Astrocyte (in vitro differentiated cells and primary cell): Measurements from ENCODE around the gene CCDC71. TPM values are rescaled to one million over a fixed set of nuclear protein-coding genes. Genes with fewer than 3 reads are reported as not detected.

Source experiments
- DNase-seq: peaks from one replicate; pipeline ENCODE4 v3.0.0-alpha.2; 2010; ENCODE audit warnings: low read depth
- FAIRE-seq: peaks from 2 replicates; lab custom pipeline; 2011; peaks lifted over from hg19 to GRCh38; lab: Jason Lieb, UNC
- H2AFZ ChIP-seq: 2 replicates; pipeline ENCODE4 v1.6.0; 2012; ENCODE audit warnings: low read depth, low read length, inconsistent platforms
- H3K27ac ChIP-seq: 2 replicates; pipeline ENCODE4 v1.5.1; 2011; ENCODE audit warnings: low read depth, low read length, inconsistent platforms
- H3K27me3 ChIP-seq: 2 replicates; pipeline ENCODE4 v1.6.0; 2011; ENCODE audit warnings: low read length, inconsistent platforms; ENCODE audit not compliant: insufficient read depth
- H3K36me3 ChIP-seq: 2 replicates; pipeline ENCODE4 v1.5.1; 2011; ENCODE audit warnings: low read length, inconsistent platforms; ENCODE audit not compliant: insufficient read depth
- H3K4me1 ChIP-seq: 2 replicates; pipeline ENCODE4 v1.5.1; 2011; ENCODE audit warnings: low read length, inconsistent platforms; ENCODE audit not compliant: insufficient read depth
- H3K4me2 ChIP-seq: 2 replicates; pipeline ENCODE4 v1.6.0; 2012; ENCODE audit warnings: low read length, inconsistent platforms
- H3K4me3 ChIP-seq: 2 replicates; pipeline ENCODE4 v1.5.1; 2011; ENCODE audit warnings: low read depth, mild to moderate bottlenecking, low read length, inconsistent platforms; ENCODE audit not compliant: insufficient read depth
- H3K79me2 ChIP-seq: 2 replicates; pipeline ENCODE4 v1.6.0; 2012; ENCODE audit warnings: mild to moderate bottlenecking, low read length, inconsistent platforms; ENCODE audit not compliant: insufficient read depth
- H3K9ac ChIP-seq: 2 replicates; pipeline ENCODE4 v1.6.0; 2012; ENCODE audit warnings: mild to moderate bottlenecking, low read length, inconsistent platforms
- H3K9me3 ChIP-seq: 2 replicates; pipeline ENCODE4 v1.5.1; 2012; ENCODE audit warnings: low read depth, mild to moderate bottlenecking, low read length, inconsistent platforms; ENCODE audit not compliant: insufficient read depth
- H4K20me1 ChIP-seq: 2 replicates; pipeline ENCODE4 v1.6.0; 2012; ENCODE audit warnings: low read length, inconsistent platforms; ENCODE audit not compliant: insufficient read depth
- H3K27ac Mint-ChIP-seq: one replicate; pipeline ENCODE4 v1.8.0; 2021; ENCODE audit warnings: mild to moderate bottlenecking, mixed read lengths; ENCODE audit not compliant: unreplicated experiment
- H3K27me3 Mint-ChIP-seq: one replicate; pipeline ENCODE4 v1.8.0; 2021; ENCODE audit warnings: low read depth, mixed read lengths; ENCODE audit not compliant: unreplicated experiment
- H3K36me3 Mint-ChIP-seq: one replicate; pipeline ENCODE4 v1.8.0; 2021; ENCODE audit warnings: low read depth, mixed read lengths; ENCODE audit not compliant: unreplicated experiment
- H3K4me1 Mint-ChIP-seq: one replicate; pipeline ENCODE4 v1.8.0; 2021; ENCODE audit warnings: low read depth, mixed read lengths; ENCODE audit not compliant: unreplicated experiment
- H3K4me3 Mint-ChIP-seq: one replicate; pipeline ENCODE4 v1.8.0; 2021; ENCODE audit warnings: mild to moderate bottlenecking, moderate library complexity, mixed read lengths; ENCODE audit not compliant: unreplicated experiment
- H3K9me3 Mint-ChIP-seq: one replicate; pipeline ENCODE4 v1.8.0; 2021; ENCODE audit warnings: mild to moderate bottlenecking, mixed read lengths; ENCODE audit not compliant: unreplicated experiment
- EZH2 ChIP-seq: IDR thresholded peaks from 2 replicates; pipeline ENCODE4 v1.6.1; 2012; ENCODE audit warnings: mild to moderate bottlenecking, low read length, inconsistent platforms; ENCODE audit not compliant: insufficient read depth
- total RNA-seq: library from RNA; stranded (reverse); gene quantifications from 2 replicates; pipeline ENCODE4 v1.2.1, GENCODE V29; 2021
- TF ChIP-seq, protein P1 (sequence below): IDR thresholded peaks from 2 replicates; pipeline ENCODE4 v1.5.1; 2011; ENCODE audit warnings: low read depth, mild to moderate bottlenecking, inconsistent platforms, low read length, moderate library complexity; ENCODE audit not compliant: insufficient read depth

CCDC71 gene
- total RNA-seq, 1 donor from 2014 or later: 18.5 TPM

DNA sequence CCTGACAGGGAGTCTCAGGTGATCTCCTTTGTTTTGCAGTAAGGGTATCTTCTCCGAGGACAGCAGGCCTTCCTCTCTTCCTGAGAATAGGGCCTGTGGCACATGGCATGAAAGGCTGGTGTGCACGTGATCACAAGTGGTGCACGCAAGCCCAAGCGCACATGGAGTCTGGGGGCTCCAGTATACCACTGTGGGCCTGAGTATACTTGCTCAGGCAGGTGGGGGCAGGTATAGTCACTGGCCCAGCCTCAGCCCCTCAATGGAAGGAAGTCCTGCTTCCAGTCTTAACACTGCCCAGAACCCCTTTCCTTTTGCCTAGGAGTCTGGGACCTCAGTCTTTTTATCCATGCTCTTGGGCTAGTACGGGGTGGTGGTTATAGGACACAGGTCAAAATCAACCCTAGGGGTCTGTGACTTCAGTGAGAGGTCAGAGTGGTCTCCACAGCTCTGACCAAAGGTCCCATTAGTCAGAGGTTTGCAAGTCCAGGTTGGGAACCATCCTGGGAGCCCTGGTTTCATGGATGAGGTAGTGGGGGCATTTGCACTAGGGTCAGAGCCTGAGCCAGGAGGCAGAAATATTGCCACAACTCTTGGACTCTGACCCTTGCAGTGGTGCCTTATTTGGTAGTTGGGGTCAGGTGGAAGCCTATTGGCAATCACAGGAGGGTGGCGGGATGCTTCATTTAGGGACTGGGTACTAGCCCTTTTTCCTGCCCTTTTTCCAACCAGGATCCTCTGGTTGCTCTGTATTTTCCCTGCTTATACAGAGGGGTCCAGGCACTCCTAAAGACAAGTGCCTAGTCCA lies 823 bp upstream of the CCDC71 start:
- H2AFZ ChIP-seq: peak overlapping the region; percentile 97
- H3K4me1 Mint-ChIP-seq: peaks cover 11% of the 10 kb centered on the region
- peaks cover 30% of the 10 kb centered on the region for H3K79me2 ChIP-seq
- FAIRE-seq (no peak), DNase-seq (no peak)
- peaks cover 9% of the 10 kb centered on the region for H3K36me3 Mint-ChIP-seq
- peaks cover 14% of the 10 kb centered on the region for H4K20me1 ChIP-seq
- no peak overlapping the region for H3K27ac Mint-ChIP-seq
- H3K27me3 ChIP-seq: no peaks in the 10 kb centered on the region
- H3K9ac ChIP-seq: peak overlapping the region; percentile 89
- H3K9me3 ChIP-seq: no peaks in the 10 kb centered on the region
- H3K27me3 Mint-ChIP-seq: no peaks in the 10 kb centered on the region
- H3K36me3 ChIP-seq: peaks cover 6% of the 10 kb centered on the region
- H3K4me3 ChIP-seq: peak overlapping the region; percentile 72
- no peak overlapping the region for H3K27ac ChIP-seq
- H3K9me3 Mint-ChIP-seq: no peaks in the 10 kb centered on the region
- TF ChIP-seq, protein P1, sequence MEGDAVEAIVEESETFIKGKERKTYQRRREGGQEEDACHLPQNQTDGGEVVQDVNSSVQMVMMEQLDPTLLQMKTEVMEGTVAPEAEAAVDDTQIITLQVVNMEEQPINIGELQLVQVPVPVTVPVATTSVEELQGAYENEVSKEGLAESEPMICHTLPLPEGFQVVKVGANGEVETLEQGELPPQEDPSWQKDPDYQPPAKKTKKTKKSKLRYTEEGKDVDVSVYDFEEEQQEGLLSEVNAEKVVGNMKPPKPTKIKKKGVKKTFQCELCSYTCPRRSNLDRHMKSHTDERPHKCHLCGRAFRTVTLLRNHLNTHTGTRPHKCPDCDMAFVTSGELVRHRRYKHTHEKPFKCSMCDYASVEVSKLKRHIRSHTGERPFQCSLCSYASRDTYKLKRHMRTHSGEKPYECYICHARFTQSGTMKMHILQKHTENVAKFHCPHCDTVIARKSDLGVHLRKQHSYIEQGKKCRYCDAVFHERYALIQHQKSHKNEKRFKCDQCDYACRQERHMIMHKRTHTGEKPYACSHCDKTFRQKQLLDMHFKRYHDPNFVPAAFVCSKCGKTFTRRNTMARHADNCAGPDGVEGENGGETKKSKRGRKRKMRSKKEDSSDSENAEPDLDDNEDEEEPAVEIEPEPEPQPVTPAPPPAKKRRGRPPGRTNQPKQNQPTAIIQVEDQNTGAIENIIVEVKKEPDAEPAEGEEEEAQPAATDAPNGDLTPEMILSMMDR: no peak
- no peak for TF ChIP-seq EZH2
- H3K4me1 ChIP-seq: peaks cover 23% of the 10 kb centered on the region
- peak overlapping the region; percentile 86 for H3K4me2 ChIP-seq
- H3K4me3 Mint-ChIP-seq: peak overlapping the region; percentile 88

DNA sequence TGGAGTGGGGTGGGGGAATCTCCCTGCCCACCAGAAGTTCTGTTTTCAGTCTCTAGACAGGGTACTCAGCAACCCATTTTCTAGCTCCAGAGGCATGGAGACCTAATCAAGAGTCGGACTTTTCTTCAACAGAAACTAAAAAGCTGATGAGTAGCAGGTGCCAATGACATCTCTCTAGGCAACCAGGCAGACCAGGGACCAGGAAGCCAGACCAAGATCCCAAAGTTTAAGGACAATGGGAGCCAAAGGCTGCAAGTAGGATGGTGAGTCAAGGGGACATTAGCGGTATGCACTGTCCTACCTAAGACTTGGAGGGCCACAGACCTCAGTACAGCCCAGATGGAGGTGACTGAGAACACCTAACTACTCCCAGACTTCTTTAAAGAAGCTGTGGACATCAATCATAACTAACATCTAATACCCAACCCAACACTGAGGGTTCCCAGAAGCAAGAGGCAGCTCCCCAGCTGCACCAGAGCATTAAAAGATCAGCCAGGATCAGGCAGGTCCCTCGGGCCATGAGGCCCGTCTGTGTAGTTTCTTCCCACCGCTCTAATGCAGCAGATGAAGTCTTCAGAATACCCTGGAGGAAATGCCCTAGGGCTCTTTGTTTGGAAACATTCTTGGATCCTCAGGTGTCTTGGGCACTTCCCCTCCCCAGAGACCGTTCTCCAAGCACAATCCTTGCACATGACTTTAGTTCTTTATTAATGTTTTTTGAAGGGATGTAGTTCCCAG lies 979 bp downstream of the CCDC71 start:
- H3K9me3 ChIP-seq: no peaks in the 10 kb centered on the region
- Mint-ChIP-seq H3K4me1 (peaks cover 9% of the 10 kb centered on the region), H3K9me3 (no peaks in the 10 kb centered on the region), H3K27me3 (no peaks in the 10 kb centered on the region), H3K27ac (peak overlapping the region; percentile 91), H3K4me3 (peak overlapping the region; percentile 95), H3K36me3 (peaks cover 9% of the 10 kb centered on the region)
- peak overlapping the region; percentile 89 for H3K9ac ChIP-seq
- H2AFZ ChIP-seq: no peak overlapping the region
- peak overlapping the region; percentile 72 for H3K4me3 ChIP-seq
- no peak for DNase-seq
- H3K36me3 ChIP-seq: peaks cover 6% of the 10 kb centered on the region
- TF ChIP-seq EZH2: no peak
- TF ChIP-seq, protein P1: no peak
- peaks cover 30% of the 10 kb centered on the region for H3K79me2 ChIP-seq
- peaks cover 18% of the 10 kb centered on the region for H4K20me1 ChIP-seq
- H3K27ac ChIP-seq: peak overlapping the region; percentile 47
- FAIRE-seq: peak; percentile 37
- no peaks in the 10 kb centered on the region for H3K27me3 ChIP-seq
- H3K4me1 ChIP-seq: peaks cover 12% of the 10 kb centered on the region
- H3K4me2 ChIP-seq: peak overlapping the region; percentile 86
